GM18517 (cell line): ENCODE measurements around the gene COMMD3.
"Not testable (repeated sequence)": the region's sequence is repeated elsewhere in the genome, so short reads cannot be mapped to it uniquely, and the experiment has no call there.

ENCODE experiments used
- ATAC-seq: cut with Tn5 transposase; IDR thresholded peaks from one replicate; pipeline ENCODE4 v1.9.1; 2021; ENCODE audit warnings: mild to moderate bottlenecking, moderate library complexity; ENCODE audit not compliant: unreplicated experiment

Gene COMMD3

GRCh38 chr10:22338185-22338900 lies 22.2 kb downstream of the COMMD3 start:
- ATAC-seq: no peak

DNA sequence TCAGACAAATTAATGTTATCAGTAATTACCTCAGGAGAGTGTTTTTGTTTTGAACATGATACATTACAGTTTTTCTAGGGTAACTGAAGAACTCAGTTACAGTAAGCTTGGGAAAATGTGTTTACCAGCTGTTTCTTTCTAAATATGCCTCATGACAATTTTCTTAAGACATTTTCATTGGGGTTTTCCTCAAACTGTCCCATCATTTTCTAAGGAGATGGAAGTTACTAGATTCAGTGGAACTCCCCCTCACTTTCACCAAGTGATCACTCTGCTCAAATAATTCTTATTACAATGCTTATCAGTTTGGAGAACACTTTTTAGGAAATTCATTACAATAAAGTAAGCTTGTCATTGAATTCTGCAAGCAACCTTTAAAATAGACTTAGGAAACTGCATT lies 22.7 kb downstream of the COMMD3 start:
- ATAC-seq: no peak

GRCh38 chr10:22339761-22340328 lies 23.7 kb downstream of the COMMD3 start:
- no peak for ATAC-seq

DNA sequence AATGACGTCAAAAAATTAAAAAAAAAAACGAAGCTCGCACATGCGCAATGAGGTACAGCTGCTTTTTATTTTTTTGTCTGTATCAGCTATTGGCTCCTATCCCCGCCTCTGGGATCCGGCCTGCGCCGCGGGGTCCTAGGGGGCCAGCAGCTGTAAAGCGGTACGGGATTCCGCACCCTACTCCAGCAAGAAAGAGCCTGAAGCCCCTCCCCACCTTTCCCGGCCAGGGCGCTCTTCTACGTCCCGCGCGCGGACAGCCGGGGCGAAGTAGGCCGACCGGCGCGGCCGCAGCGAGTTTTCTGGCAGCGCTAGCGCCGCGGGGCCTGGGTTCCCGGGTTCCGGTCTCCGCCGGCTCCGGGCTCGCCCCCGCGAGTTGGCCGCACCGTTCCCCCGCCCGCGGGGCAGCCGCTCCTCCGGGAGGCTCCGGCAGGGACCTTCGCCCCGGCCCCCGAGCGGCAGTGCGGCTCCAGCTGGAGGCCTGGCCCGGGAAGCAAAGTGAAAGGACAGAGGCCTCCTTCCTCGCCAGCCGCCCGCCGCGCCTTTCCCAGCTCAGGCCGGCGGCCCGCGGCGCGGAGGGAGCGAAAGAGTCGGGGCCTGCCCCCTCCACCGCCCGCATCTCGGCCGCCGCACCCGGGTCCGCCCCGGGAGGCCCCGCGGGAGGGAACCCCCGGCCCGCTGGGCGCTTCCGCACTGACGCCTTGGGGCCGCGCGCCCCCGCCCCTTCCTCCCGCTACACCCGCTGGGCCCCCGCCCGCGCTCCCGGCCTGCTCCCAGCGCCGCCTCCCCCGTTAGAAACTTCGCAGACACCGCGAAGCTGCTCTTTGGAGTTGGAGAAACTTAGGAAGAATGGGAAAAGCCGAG lies 24.4 kb downstream of the COMMD3 start:
- peak; percentile 42 for ATAC-seq

DNA sequence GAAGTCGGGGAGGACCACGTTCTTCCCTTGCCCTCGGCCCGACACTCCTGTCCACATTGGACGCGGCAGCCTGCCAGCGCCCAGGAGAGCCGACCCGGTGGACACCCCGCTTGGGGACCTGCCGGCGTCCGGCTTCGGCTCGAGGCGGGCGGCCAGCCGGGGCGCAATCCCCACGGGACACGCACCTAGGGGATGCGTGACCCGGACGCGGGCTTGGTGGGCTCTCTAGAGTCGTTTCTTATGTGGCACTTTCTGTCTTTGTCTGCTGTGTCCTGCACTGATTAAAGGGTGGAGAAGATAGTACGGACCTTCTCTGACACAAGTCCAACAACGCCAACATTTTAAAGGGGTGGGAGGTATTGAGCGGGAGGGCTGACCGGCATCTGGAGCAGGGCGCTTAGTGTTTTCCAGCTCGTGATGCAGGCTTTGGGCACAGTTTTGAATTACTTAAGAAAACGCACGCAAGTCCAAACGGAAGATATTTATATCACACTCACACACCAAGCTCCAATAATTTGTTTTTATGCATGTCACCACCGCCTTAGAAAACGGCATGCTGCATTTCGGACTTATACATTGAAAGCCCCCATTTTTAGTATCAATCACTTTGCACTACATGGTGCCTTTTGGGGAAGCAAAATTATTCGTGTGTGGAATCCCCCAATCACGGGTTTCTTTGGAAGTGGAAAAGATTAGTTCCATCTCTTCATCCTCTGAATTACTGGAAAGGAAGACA lies 25.2 kb downstream of the COMMD3 start:
- ATAC-seq: peak; percentile 8

DNA sequence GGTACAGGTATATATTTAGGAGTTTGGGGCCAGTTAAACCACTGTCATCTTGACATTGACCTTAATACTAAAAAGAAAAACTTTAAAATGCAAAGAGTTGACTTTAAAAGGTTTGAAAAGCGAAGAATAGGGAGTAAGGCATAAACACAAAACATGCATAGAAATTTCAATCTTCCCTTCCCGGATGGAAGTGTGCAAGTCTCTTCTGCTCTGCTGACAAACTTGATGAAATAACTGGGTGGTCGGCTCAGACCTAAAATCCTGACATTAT lies 25.7 kb downstream of the COMMD3 start:
- no peak for ATAC-seq

DNA sequence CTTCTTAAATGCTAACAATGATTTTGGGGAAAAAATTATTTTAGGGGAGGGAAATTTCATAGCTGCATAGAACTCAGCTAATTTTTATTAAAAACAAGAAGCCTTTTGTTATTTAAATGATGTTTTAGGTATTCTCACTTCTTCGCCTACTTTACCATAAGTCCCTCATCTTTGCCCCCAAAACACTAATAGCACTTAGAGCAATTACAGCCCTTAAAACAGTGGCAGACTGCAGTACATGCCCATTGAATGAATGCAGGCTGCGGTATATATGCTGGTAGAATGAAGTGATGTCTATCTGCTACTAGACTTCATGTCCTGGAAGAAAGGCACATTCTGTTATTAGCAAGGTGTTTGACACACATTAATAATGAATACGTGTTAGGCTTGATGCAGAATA lies 26.2 kb downstream of the COMMD3 start:
- ATAC-seq: no peak

DNA sequence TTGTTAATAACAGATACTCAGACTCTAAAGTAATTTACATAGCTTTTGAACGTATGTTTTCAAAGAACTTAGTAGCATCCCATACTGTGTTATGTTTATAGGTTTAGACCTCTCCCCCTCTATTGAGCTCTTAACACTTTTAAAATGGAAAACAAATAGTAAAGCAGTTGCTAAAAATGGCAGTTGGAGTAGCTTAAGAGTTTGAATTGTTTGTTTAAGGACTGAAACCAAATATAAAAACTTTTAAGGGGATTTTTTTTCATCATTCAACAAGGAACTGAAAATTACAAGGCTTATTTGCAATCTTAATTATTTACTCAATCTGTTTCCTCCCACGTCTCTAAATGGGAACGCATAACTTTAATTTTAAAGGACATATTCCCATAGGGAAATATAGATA lies 27.5 kb downstream of the COMMD3 start:
- ATAC-seq: no peak

DNA sequence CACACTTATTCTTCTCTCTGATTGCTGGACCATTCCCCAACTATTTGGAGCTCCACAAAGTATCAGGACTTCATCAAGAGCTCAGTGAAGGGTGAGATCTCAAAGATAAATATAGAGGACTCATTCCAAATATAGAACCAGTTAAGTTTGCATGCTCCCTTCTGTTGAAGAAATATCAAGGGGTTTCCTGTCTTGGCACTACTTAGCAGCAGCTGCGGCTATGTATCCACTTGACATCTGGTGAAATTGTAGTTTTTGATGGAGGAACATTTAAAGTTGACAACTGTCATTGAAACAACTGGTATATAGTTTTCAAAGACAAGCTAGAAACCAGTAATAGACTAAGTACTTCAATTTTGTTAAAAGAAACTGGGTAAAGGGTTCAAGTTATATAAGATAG lies 28.1 kb downstream of the COMMD3 start:
- no peak for ATAC-seq

DNA sequence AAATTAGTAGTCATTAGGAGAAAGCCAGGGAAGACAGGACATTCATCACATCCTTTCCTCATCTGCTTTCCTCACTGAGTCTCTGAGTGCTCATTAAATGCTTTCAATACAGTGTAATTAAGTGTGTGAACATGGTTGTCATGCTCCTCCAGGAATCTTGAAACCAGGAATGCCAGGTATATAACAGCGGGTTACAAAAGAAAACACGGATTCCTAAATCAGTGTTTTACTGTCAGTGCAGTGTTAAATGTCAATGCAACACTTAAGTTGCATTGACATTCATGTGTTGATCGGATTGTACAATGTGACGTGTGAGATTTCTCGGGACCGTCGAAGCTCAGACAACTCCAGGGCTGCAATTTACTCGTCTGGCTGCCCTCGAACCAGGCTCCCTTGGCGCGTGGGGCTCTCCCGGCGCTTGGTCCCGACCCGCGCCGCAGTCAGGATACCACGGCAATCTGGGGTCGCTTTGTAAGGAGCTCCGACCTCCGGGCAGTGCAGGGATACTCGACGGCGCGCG lies 28.7 kb downstream of the COMMD3 start:
- ATAC-seq: no peak

DNA sequence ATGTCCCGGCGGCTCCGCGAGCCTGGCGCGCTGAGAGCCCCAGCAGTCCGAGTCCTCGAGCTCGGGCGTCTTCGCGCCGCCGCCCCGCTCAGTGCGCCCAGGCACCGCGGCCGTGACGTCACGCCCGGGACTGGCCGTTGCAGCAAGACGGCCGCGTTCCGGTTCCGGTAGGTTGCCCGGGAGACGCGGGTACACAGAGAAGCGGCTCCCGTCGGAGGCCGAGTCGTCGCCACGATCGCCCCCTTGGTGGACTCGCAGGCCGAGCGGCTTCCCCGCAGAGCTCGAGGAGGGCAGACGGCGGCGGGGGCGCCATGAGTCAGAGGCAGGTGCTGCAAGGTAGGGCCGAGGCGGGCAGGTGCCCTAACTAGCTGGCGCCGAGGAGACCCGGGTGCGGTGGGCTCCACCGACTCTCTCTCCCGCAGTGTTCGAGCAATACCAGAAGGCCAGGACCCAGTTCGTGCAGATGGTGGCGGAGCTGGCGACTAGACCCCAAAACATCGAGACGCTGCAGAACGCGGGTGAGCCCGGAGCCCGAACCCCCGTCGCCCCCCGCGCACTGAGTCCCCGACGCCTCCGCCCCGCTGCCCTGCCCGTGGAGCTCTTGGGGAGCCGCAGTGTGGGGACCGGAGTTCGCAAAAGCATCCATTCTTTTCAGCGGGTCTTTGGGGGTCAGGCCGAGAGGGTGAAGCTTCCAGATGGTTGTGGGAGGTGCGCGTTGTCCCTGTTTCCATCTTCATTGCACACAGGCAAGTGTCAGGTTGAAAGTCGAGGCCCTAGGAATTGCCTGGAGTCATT lies 29.3 kb downstream of the COMMD3 start, which contains the start of gene SPAG6:
TSS of gene SPAG6 (plus strand) at position 196 of the 795 bp plus-strand sequence. CDS start at position 312, 116 bp downstream.
- ATAC-seq: no peak

- no peak for ATAC-seq
These were observed 30.0 kb downstream of the COMMD3 start for GRCh38 chr10:22346096-22346661.

- no peak for ATAC-seq
These were observed 33.6 kb downstream of the COMMD3 start for GRCh38 chr10:22349755-22350154.

DNA sequence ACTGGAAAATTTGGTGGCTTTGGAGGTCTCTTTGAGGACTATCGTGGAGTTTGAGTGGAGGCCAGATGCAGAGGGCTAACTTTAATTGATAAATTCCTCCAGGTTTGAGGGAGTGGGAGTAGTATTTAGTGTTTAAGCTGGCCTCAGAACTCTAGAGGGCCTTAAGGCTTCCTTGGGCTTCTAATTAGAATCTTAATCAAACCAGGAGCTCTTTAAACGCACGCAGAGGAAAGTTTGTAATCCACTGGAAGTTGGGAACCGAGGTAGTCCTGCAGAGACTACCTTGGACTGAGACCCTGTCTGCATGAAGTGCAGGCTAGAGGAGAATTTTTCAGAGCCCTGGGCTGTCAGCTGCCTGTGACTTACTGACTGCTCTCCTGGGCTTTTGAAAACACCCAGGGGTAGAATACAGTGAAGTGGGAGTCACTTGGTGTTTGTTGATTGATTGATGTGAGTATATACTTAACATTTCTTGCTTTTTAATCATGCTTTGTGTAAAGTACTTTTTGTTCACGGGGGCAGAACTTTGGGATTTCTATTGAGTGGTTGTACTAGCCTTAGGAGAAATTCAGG lies 35.0 kb downstream of the COMMD3 start:
- no peak for ATAC-seq

- ATAC-seq: no peak
These were observed 40.2 kb downstream of the COMMD3 start for GRCh38 chr10:22356324-22356873.

DNA sequence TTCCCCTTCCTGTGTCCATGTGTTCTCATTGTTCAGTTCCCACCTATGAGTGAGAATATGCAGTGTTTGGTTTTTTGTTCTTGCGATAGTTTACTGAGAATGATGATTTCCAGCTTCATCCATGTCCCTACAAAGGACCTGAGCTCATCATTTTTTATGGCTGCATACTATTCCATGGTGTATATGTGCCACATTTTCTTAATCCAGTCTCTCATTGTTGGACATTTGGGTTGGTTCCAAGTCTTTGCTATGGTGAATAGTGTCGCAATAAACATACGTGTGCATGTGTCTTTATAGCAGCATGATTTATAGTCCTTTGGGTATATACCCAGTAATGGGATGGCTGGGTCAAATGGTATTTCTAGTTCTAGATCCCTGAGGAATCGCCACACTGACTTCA lies 41.6 kb downstream of the COMMD3 start:
- ATAC-seq: not testable (repeated sequence)

- no peak for ATAC-seq
These were observed 47.1 kb downstream of the COMMD3 start for GRCh38 chr10:22363305-22363704.

GRCh38 chr10:22364407-22365140 lies 48.4 kb downstream of the COMMD3 start:
- ATAC-seq: no peak

DNA sequence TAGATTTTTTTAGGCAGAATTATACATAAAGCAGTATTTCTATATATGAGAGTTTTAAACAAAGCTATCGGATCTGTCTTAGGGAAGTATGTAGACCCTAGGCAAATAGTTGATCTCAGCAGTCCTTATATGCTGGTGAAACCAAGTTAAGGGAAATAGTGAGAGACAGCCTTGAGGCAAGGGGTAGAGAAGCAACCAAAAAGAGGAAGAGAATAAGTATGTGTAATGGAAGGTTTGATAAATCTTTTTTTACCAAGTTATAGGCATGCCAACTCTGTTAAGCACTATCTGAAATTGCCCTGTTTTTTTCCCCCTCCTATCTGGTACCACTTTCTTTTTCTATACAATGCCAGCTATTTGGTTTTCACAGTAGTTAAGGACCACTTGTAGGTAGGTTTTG lies 49.0 kb downstream of the COMMD3 start:
- peak; percentile 67 for ATAC-seq
